Measurements from ENCODE around the gene NXPE1. TPM values are rescaled to one million over a fixed set of nuclear protein-coding genes. Genes with fewer than 3 reads are reported as not detected.
"Not testable (repeated sequence)": the region's sequence is repeated elsewhere in the genome, so short reads cannot be mapped to it uniquely, and the experiment has no call there.

The NXPE1 gene
- not detected in 2 replicates for total RNA-seq (2014; rRNA removed; shearing (Covaris generic); ENCODE audit: low replicate concordance)

GRCh38 chr11:114559425-114560310 is at the start of gene NXPE1:
NXPE1 (minus strand) TSS chr11:114559881; CDS start chr11:114551201, 8,680 bp downstream.
- no peak within 1 kb of the TSS for H3K27ac ChIP-seq (ENCODE audit: low read length)
- no peak within 1 kb of the TSS for H2AFZ ChIP-seq (ENCODE audit: low read length)
- H3K27me3 ChIP-seq (ENCODE audit: low read length): no peaks in the 10 kb centered on the region
- no peak within 1 kb of the TSS for H3K4me2 ChIP-seq (ENCODE audit: low read depth, low read length, poor library complexity, severe bottlenecking)
- no peaks in the 10 kb centered on the region for H3K9me3 ChIP-seq (ENCODE audit: low read length)
- H3K4me1 ChIP-seq (ENCODE audit: low read length): no peaks in the 10 kb centered on the region
- no peaks in the 10 kb centered on the region for H4K20me1 ChIP-seq (ENCODE audit: insufficient read depth, low read depth, low read length)
- no peaks in the 10 kb centered on the region for H3K36me3 ChIP-seq (ENCODE audit: insufficient read depth, low read length)
- H3K9me2 ChIP-seq (replicated peaks; ENCODE audit: insufficient read depth, low read length): no peaks in the 10 kb centered on the region
- no peak within 1 kb of the TSS for H3K9ac ChIP-seq (ENCODE audit: low read length)
- no peak for DNase-seq
- H3K79me2 ChIP-seq (ENCODE audit: low read length): no peaks in the 10 kb centered on the region
- no peak within 1 kb of the TSS for H3K4me3 ChIP-seq (ENCODE audit: low read length)

GRCh38 chr11:114609429-114609828 is 49.7 kb upstream of the NXPE1 start:
- Histone ChIP-seq H3K4me2 (ENCODE audit: low read depth, low read length, poor library complexity, severe bottlenecking) (no peak overlapping the region), H3K4me3 (ENCODE audit: low read length) (no peak overlapping the region), H3K36me3 (ENCODE audit: insufficient read depth, low read length) (no peaks in the 10 kb centered on the region), H3K27me3 (ENCODE audit: low read length) (no peaks in the 10 kb centered on the region), H3K9me2 (replicated peaks; ENCODE audit: insufficient read depth, low read length) (no peaks in the 10 kb centered on the region), H4K20me1 (ENCODE audit: insufficient read depth, low read depth, low read length) (no peaks in the 10 kb centered on the region), H3K9ac (ENCODE audit: low read length) (no peak overlapping the region), H2AFZ (ENCODE audit: low read length) (no peak overlapping the region), H3K79me2 (ENCODE audit: low read length) (no peaks in the 10 kb centered on the region), H3K27ac (ENCODE audit: low read length) (no peak overlapping the region), H3K4me1 (ENCODE audit: low read length) (no peaks in the 10 kb centered on the region), H3K9me3 (ENCODE audit: low read length) (no peaks in the 10 kb centered on the region; the same call in 1 of the 2 replicates)
- no peak for DNase-seq

GRCh38 chr11:114608605-114609004 is 48.9 kb upstream of the NXPE1 start:
- H3K79me2 ChIP-seq (ENCODE audit: low read length); H3K4me2 ChIP-seq (ENCODE audit: low read depth, low read length, poor library complexity, severe bottlenecking); H3K36me3 ChIP-seq (ENCODE audit: insufficient read depth, low read length); H2AFZ ChIP-seq (ENCODE audit: low read length); H3K9me3 ChIP-seq (ENCODE audit: low read length); H3K4me3 ChIP-seq (ENCODE audit: low read length); H4K20me1 ChIP-seq (ENCODE audit: insufficient read depth, low read depth, low read length); DNase-seq; H3K4me1 ChIP-seq (ENCODE audit: low read length); H3K27me3 ChIP-seq (ENCODE audit: low read length); H3K27ac ChIP-seq (ENCODE audit: low read length); H3K9me2 ChIP-seq (replicated peaks; ENCODE audit: insufficient read depth, low read length); H3K9ac ChIP-seq (ENCODE audit: low read length): not testable (repeated sequence)

- H3K9me2 ChIP-seq (replicated peaks; ENCODE audit: insufficient read depth, low read length): no peaks in the 10 kb centered on the region
- H3K36me3 ChIP-seq (ENCODE audit: insufficient read depth, low read length): no peaks in the 10 kb centered on the region
- H4K20me1 ChIP-seq (ENCODE audit: insufficient read depth, low read depth, low read length): no peaks in the 10 kb centered on the region
- no peak for DNase-seq
- H3K27me3 ChIP-seq (ENCODE audit: low read length): no peaks in the 10 kb centered on the region
- H3K9ac ChIP-seq (ENCODE audit: low read length): no peak overlapping the region
- no peak overlapping the region for H2AFZ ChIP-seq (ENCODE audit: low read length)
- H3K27ac ChIP-seq (ENCODE audit: low read length): no peak overlapping the region
- H3K79me2 ChIP-seq (ENCODE audit: low read length): no peaks in the 10 kb centered on the region
- no peaks in the 10 kb centered on the region for H3K4me1 ChIP-seq (ENCODE audit: low read length)
- H3K4me2 ChIP-seq (ENCODE audit: low read depth, low read length, poor library complexity, severe bottlenecking): no peak overlapping the region
- H3K9me3 ChIP-seq (ENCODE audit: low read length): no peaks in the 10 kb centered on the region; the same call in 1 of the 2 replicates
- no peak overlapping the region for H3K4me3 ChIP-seq (ENCODE audit: low read length)
Measured at GRCh38 chr11:114607753-114608459, 48.2 kb upstream of the NXPE1 start.

- DNase-seq; H3K36me3 ChIP-seq (ENCODE audit: insufficient read depth, low read length); H3K4me3 ChIP-seq (ENCODE audit: low read length); H3K9me2 ChIP-seq (replicated peaks; ENCODE audit: insufficient read depth, low read length); H4K20me1 ChIP-seq (ENCODE audit: insufficient read depth, low read depth, low read length); H3K4me1 ChIP-seq (ENCODE audit: low read length); H3K9me3 ChIP-seq (ENCODE audit: low read length); H3K27me3 ChIP-seq (ENCODE audit: low read length); H3K27ac ChIP-seq (ENCODE audit: low read length); H3K9ac ChIP-seq (ENCODE audit: low read length); H2AFZ ChIP-seq (ENCODE audit: low read length); H3K79me2 ChIP-seq (ENCODE audit: low read length); H3K4me2 ChIP-seq (ENCODE audit: low read depth, low read length, poor library complexity, severe bottlenecking): not testable (repeated sequence)
Measured at GRCh38 chr11:114606802-114607075, 47.1 kb upstream of the NXPE1 start.

- Histone ChIP-seq H3K4me1 (ENCODE audit: low read length) (no peaks in the 10 kb centered on the region), H3K79me2 (ENCODE audit: low read length) (no peaks in the 10 kb centered on the region), H4K20me1 (ENCODE audit: insufficient read depth, low read depth, low read length) (no peaks in the 10 kb centered on the region), H3K9ac (ENCODE audit: low read length) (no peak overlapping the region), H3K4me3 (ENCODE audit: low read length) (no peak overlapping the region), H3K9me3 (ENCODE audit: low read length) (no peaks in the 10 kb centered on the region; the same call in 1 of the 2 replicates), H3K4me2 (ENCODE audit: low read depth, low read length, poor library complexity, severe bottlenecking) (no peak overlapping the region), H3K36me3 (ENCODE audit: insufficient read depth, low read length) (no peaks in the 10 kb centered on the region), H3K27me3 (ENCODE audit: low read length) (no peaks in the 10 kb centered on the region), H3K27ac (ENCODE audit: low read length) (no peak overlapping the region), H3K9me2 (replicated peaks; ENCODE audit: insufficient read depth, low read length) (no peaks in the 10 kb centered on the region), H2AFZ (ENCODE audit: low read length) (no peak overlapping the region)
- DNase-seq: no peak
Measured at GRCh38 chr11:114606003-114606801, 46.5 kb upstream of the NXPE1 start.

- no peak overlapping the region for H2AFZ ChIP-seq (ENCODE audit: low read length)
- H3K4me3 ChIP-seq (ENCODE audit: low read length): no peak overlapping the region
- no peaks in the 10 kb centered on the region for H3K4me1 ChIP-seq (ENCODE audit: low read length)
- no peak for DNase-seq
- H3K36me3 ChIP-seq (ENCODE audit: insufficient read depth, low read length): no peaks in the 10 kb centered on the region
- no peaks in the 10 kb centered on the region for H3K27me3 ChIP-seq (ENCODE audit: low read length)
- H3K27ac ChIP-seq (ENCODE audit: low read length): no peak overlapping the region
- H3K79me2 ChIP-seq (ENCODE audit: low read length): no peaks in the 10 kb centered on the region
- H3K9ac ChIP-seq (ENCODE audit: low read length): no peak overlapping the region
- H3K9me2 ChIP-seq (replicated peaks; ENCODE audit: insufficient read depth, low read length): no peaks in the 10 kb centered on the region
- no peaks in the 10 kb centered on the region for H4K20me1 ChIP-seq (ENCODE audit: insufficient read depth, low read depth, low read length)
- no peak overlapping the region for H3K4me2 ChIP-seq (ENCODE audit: low read depth, low read length, poor library complexity, severe bottlenecking)
- no peaks in the 10 kb centered on the region for H3K9me3 ChIP-seq (ENCODE audit: low read length)
Measured at GRCh38 chr11:114605370-114605769, 45.7 kb upstream of the NXPE1 start.

GRCh38 chr11:114604886-114605285 is 45.2 kb upstream of the NXPE1 start:
- Histone ChIP-seq H3K27ac (ENCODE audit: low read length) (no peak overlapping the region), H4K20me1 (ENCODE audit: insufficient read depth, low read depth, low read length) (no peaks in the 10 kb centered on the region), H3K27me3 (ENCODE audit: low read length) (no peaks in the 10 kb centered on the region), H3K9me3 (ENCODE audit: low read length) (no peaks in the 10 kb centered on the region), H3K9ac (ENCODE audit: low read length) (no peak overlapping the region), H3K9me2 (replicated peaks; ENCODE audit: insufficient read depth, low read length) (no peaks in the 10 kb centered on the region), H3K36me3 (ENCODE audit: insufficient read depth, low read length) (no peaks in the 10 kb centered on the region), H3K4me3 (ENCODE audit: low read length) (no peak overlapping the region), H2AFZ (ENCODE audit: low read length) (no peak overlapping the region), H3K4me1 (ENCODE audit: low read length) (no peaks in the 10 kb centered on the region), H3K79me2 (ENCODE audit: low read length) (no peaks in the 10 kb centered on the region), H3K4me2 (ENCODE audit: low read depth, low read length, poor library complexity, severe bottlenecking) (no peak overlapping the region)
- no peak for DNase-seq
